Measurements from ENCODE around the gene CDKL2. TPM values are rescaled to one million over a fixed set of nuclear protein-coding genes. Genes with fewer than 3 reads are reported as not detected.

The CDKL2 gene
- total and polyA plus RNA-seq, 2 of the 8 experiments (the other 6 are each of a cell fraction or from before 2014, with no cell fraction given): 1.4 to 2.1 TPM

DNA sequence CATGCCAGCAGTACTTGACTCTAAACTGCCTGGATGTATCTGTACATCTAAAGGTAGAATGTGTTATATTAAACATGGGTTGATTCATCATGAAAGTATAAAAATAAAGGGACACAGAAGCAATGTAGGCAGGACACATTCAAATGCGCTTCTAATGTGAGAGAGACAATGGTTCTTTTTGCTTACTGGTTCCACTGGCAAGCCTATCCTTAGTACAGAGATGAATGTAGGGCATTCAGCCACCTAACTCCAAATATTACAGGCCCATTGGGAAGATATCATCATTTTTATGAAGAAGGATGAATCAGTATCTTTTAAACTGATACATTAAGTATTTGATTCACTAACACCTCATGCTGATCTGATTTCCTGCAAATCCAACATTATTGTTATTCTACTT is 18.0 kb downstream of the CDKL2 start:
- no peak overlapping the region for H3K27ac ChIP-seq (ENCODE audit: low read depth, low read length)
- H3K4me2 ChIP-seq (ENCODE audit: insufficient read depth in 1 of 2, low read depth in 2 of 2, low read length in 2 of 2): no peak overlapping the region
- no peak overlapping the region for H4K5ac ChIP-seq (ENCODE audit: insufficient read length, low read depth, low read length)
- no peak overlapping the region for H2AFZ ChIP-seq (ENCODE audit: low read length)
- H3K27me3 ChIP-seq (replicated peaks in 1 of 4; ENCODE audit: control insufficient read depth in 3 of 4, extremely low read depth in 1 of 4, insufficient read depth in 3 of 4, low read length in 3 of 4): no peaks in the 10 kb centered on the region
- H3K4me3 ChIP-seq (ENCODE audit: extremely low read depth in 1 of 4, insufficient read depth in 2 of 4, low read depth in 3 of 4, low read length in 4 of 4): no peak overlapping the region
- H3K79me1 ChIP-seq (ENCODE audit: low read depth, low read length): no peaks in the 10 kb centered on the region
- H2AK5ac ChIP-seq (ENCODE audit: low read depth, low read length): no peak overlapping the region
- H3K14ac ChIP-seq (ENCODE audit: insufficient read length): no peak overlapping the region
- H3K23ac ChIP-seq (ENCODE audit: insufficient read length): no peak overlapping the region
- H2BK20ac ChIP-seq (ENCODE audit: low read length): no peak overlapping the region
- no peak overlapping the region for H2BK15ac ChIP-seq (ENCODE audit: low read length)
- WGBS, 2 experiments (ENCODE audit: extremely low coverage in 1 of 2, insufficient coverage in 1 of 2, insufficient read length in 1 of 2, insufficient replicate concordance in 2 of 2, low coverage in 1 of 2, low lambda C conversion rate in 2 of 2, missing lambda C conversion rate in 1 of 2): 95% methylated on average over 1 of the region's 1 CpG; no CpG with 5 or more reads in 1 of the 2 experiments
- H3K4me1 ChIP-seq (replicated peaks in 1 of 4; ENCODE audit: control insufficient read depth in 3 of 4, insufficient read depth in 4 of 4, low read length in 3 of 4): no peaks in the 10 kb centered on the region
- DNase-seq (ENCODE audit: low read depth in 1 of 2, low spot score in 2 of 2) (no peak), FAIRE-seq (no peak)
- H3K23me2 ChIP-seq (ENCODE audit: low read depth, low read length): no peaks in the 10 kb centered on the region
- CTCF ChIA-PET (ENCODE audit: partially characterized antibody): no interaction called here
- H3K9me3 ChIP-seq (ENCODE audit: insufficient read depth in 2 of 2, low read depth in 1 of 2, low read length in 1 of 2): no peaks in the 10 kb centered on the region
- no peak overlapping the region for H3K4ac ChIP-seq (replicated peaks; ENCODE audit: insufficient read length, low read depth, low read length)
- POLR2A ChIA-PET (ENCODE audit: partially characterized antibody): no interaction called here
- H4K8ac ChIP-seq (ENCODE audit: extremely low read depth, insufficient read depth, low read length): no peak overlapping the region
- H2BK12ac ChIP-seq (ENCODE audit: low read depth, low read length): no peak overlapping the region
- TF ChIP-seq NRF1 (IDR thresholded peaks at IDR 0.05; ENCODE audit: low read depth, low read length): no peak
- TF ChIP-seq MAFK (IDR thresholded peaks at IDR 0.05; ENCODE audit: low read depth, low read length): no peak
- H2BK5ac ChIP-seq (ENCODE audit: low read depth, low read length): no peak overlapping the region
- no peaks in the 10 kb centered on the region for H3K36me3 ChIP-seq (ENCODE audit: control insufficient read depth in 2 of 4, insufficient read depth in 4 of 4, low read length in 3 of 4)
- no peaks in the 10 kb centered on the region for H3K79me2 ChIP-seq (ENCODE audit: control insufficient read depth in 1 of 2, insufficient read depth in 2 of 2, low read length in 2 of 2)
- no peak overlapping the region for H3K56ac ChIP-seq (replicated peaks; ENCODE audit: insufficient read length, low read depth, low read length)
- no peaks in the 10 kb centered on the region for H4K20me1 ChIP-seq (replicated peaks in 1 of 2; ENCODE audit: control insufficient read depth in 1 of 2, insufficient read depth in 2 of 2, low read length in 2 of 2)
- H3K9ac ChIP-seq (replicated peaks in 1 of 4; ENCODE audit: extremely low read depth in 1 of 4, low read depth in 3 of 4, low read length in 3 of 4): no peak overlapping the region
- H2BK120ac ChIP-seq (replicated peaks; ENCODE audit: low read depth, low read length): no peak overlapping the region
- no peak overlapping the region for H4K91ac ChIP-seq (replicated peaks; ENCODE audit: insufficient read length, low read length)
- H3K18ac ChIP-seq (ENCODE audit: extremely low read depth, low read length): no peak overlapping the region

Data from H1 (cell line).